ENCODE data around the gene ADGB.

ADGB gene

DNA sequence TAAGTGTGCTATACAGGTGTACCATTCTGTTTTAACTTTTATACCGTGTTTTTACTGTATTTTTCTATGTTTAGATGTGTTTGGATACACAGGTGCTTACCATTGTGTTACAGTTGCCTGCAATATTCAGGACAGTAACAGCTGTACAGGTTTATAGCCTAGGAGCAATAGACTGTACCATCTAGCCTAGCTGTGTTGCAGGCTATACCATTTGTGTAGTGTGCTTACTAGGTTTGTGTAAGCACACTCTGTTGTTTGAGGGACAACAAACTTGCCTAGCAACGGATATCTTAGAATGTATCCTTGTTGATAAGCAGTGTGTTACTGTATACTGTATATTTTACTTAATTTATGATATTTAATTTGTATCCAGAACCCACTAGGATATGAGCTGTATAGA, 35.2 kb downstream of the ADGB start:
- DNase-seq (ENCODE audit: low read depth) = no peak

DNA sequence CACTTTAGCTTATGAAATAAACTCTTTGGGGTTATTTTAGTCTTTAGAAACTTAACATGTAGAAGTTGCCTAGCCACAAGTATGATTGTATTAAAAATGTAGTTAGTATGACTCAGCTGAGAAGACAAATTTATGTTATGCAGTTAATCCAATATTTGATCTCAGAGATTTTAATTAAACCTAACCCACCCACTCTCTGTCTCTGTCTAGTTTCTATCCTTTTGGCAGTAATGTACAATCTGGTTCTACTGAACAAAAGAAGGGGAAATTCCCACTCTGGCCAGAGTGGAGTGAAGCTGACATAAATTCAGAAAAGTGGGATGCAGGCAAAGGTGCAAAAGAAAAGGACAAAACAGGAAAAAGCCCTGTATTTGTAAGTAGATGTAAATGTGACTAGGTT, 36.4 kb downstream of the ADGB start:
- DNase-seq (ENCODE audit: low read depth) = no peak

DNA sequence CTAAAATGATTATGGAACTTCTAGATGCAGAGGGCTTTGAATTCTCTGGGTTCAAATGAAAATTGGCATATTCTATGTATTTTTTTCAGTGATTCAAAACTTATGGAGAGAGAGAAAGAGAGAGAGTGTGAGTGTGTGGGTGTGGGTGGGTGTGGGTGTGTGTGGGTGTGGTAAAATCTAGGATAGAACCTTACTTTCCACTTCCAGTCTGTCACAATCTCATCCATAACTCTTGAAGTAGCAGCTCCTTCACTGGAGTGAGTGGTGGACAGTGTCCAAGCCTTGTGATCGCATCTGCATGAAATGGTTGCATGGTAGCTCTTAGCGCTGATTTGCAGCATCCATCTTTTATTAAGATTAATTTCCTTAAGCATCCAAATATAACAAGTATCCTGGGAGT, 37.7 kb downstream of the ADGB start:
- no peak for DNase-seq (ENCODE audit: low read depth)

- DNase-seq (ENCODE audit: low read depth) = no peak
Measured at GRCh38 chr6:146642921-146643320, 44.1 kb downstream of the ADGB start.

GRCh38 chr6:146650799-146651481, 52.2 kb downstream of the ADGB start:
- DNase-seq (ENCODE audit: low read depth) = no peak

- no peak for DNase-seq (ENCODE audit: low read depth)
Measured at GRCh38 chr6:146651482-146651863, 52.7 kb downstream of the ADGB start.

GRCh38 chr6:146657432-146657831, 58.7 kb downstream of the ADGB start:
- no peak for DNase-seq (ENCODE audit: low read depth)

- DNase-seq (ENCODE audit: low read depth) = no peak
Measured at GRCh38 chr6:146664871-146665360, 66.1 kb downstream of the ADGB start.

DNA sequence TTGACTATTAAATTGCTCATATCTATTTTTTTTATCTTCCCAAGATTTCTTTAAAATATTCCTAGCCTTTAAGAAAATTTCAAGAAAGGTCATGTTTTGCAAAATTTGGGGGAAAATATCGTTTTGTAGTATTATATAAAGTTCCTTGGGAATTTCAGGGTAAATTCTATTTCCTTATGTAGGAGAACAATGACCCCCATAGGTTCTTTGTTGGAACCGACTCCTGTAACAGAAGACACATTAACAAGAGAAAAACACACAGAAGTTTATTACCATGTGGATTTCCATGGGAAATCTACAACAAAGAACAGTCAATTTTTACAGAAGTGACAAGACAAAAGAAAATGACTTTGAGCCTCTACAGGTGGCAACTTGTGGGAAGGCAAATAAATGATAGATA, 68.1 kb downstream of the ADGB start:
- no peak for DNase-seq (ENCODE audit: low read depth)

DNA sequence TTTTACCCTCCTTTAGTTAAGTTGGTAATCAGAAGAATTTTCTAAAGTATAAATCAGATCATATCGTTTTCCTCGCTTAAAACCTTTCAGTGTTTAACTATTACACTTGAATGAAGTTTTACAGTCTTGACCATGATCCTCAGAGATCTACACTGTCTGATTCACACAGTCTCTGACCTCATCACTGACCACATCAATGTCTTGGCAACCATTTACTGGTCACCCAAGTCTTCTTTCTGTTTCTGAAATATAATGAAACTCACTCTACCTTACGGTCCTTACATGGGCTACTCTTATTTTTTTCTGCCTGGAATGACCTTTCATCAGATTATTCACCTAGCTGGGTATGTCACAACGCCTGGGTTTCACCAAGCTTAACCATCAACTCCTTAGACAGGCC, 71.4 kb downstream of the ADGB start:
- no peak for DNase-seq (ENCODE audit: low read depth)

GRCh38 chr6:146673069-146673468, 74.3 kb downstream of the ADGB start:
- no peak for DNase-seq (ENCODE audit: low read depth)

- no peak for DNase-seq (ENCODE audit: low read depth)
Measured at GRCh38 chr6:146679386-146679785, 80.6 kb downstream of the ADGB start.

DNA sequence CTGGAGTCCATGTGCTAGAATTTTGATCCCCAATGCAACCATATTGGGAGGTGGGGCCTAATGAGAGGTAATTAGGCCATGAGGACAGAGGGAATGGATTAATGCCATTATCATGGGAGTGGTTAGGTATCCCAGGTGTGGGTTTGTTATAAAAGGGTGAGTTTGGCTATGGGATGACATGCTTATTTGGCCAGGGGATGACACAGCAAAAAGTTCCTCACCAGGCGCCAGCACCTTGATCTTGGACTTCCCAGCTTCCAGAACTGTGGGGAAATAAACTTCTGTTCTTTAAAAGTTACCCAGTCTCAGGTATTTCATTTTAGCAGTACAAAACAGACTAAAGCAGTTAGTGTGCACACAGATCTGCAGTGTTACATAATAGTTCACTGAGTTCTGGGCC, 84.1 kb downstream of the ADGB start:
- no peak for DNase-seq (ENCODE audit: low read depth)

- DNase-seq (ENCODE audit: low read depth) = no peak
Measured at GRCh38 chr6:146689806-146690205, 91.0 kb downstream of the ADGB start.

DNA sequence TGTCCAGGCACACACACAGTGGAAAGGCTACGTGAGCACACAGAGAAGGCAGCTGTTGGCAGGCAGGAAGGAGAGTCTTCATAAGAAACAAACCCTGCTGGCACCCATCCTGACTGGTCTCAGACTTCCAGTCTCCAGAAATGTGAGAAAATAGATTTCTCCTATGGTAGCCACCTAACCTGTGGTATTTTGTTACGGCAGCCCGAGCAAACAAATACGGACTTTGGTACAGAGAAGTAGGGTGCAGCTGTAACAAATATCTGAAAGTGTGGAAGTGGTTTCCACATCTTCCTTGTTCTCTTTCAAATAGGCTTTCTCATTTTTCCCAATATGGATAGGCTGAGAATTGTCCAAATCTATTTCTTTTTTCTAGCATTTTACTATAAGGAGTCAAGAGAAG, 94.6 kb downstream of the ADGB start:
- DNase-seq (ENCODE audit: low read depth) = no peak

- no peak for DNase-seq (ENCODE audit: low read depth)
Measured at GRCh38 chr6:146697921-146698320, 99.1 kb downstream of the ADGB start.

GRCh38 chr6:146700078-146700686, 101.4 kb downstream of the ADGB start:
- DNase-seq (ENCODE audit: low read depth) = peak; percentile 8

DNA sequence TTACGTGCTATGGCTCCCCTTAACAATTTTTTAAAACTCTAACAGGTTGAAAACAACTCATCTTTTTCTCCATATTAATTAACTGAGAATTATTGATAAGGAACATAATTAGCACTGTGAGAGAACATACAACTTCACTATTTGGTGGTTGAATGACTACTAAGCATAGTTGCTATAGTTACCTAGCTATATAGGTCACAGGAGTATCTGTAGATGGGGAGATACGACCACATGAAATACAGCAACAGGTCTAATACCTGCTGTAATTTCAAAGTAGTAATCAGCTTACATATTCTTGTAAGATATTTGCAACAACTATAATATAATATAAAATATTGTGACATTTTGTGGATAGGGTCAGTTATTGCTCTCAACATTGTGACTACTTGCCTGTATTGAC, 102.9 kb downstream of the ADGB start:
- DNase-seq (ENCODE audit: low read depth) = no peak

DNA sequence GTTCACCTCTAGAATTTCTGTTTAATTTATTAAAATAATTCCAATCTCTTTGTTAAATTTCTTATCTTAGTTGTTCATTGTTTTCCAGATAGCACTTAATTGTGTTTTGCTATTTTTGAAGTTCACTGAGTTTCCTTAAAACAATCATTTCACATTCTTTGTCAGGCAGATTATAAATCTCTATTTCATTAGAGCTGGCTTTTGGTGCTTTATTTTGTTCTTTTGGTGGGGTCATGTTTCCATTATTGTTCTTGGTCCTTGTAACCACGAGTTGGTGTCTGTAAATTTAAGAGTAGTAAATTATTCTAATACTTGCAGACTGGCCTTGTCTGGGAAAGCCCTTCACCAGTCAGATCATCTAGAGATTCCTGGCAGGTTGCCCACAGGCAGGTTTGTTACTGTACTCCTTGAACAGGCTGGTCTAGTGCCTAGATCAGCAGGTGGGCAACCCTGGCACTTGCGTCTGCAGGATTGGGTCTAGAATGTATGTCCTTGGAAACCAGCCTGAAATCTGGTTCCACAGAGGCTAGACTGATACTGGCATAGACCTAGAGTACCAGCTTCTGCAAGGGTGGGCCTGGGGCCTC, 110.4 kb downstream of the ADGB start:
- DNase-seq (ENCODE audit: low read depth) = no peak

DNA sequence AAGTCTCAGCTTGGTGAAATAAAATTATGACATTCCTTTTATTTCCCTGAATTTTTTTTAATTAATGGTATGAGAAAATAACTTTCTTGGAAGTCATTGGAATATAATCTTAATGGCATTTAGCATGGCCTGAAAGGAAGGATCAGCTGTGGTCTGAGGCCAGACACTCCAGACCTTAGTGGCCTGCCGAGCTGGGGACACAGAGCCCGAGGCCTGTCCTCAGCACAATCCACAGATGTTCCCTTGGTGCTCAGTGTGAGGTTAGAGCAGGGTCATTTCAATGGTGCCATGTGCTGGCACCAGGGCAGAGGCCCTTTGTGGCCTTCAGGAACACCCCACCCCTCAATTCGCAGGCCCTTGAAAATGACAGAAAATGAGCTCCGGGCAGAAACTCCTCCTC, 120.6 kb downstream of the ADGB start:
- no peak for DNase-seq (ENCODE audit: low read depth)

DNA sequence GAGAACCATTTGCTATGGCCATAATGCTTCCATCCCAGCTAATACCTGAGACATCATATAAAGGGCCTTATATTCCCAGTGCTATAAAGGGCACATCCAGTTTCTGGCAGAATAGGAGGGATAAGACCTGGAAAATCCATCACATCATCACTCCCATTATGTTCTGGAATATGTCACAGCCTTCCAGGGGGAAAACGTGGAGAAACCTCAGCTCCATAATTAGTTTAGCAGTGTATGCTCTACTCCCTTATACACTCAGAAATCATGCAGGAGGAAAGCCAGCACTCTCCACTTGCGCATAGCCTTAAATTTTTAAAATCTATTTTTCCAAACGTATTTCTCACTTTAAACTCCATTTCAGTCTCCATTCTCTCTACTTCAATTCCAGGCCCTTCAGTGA, 140.9 kb downstream of the ADGB start:
- no peak for DNase-seq (ENCODE audit: low read depth)

GRCh38 chr6:146741609-146742008, 142.8 kb downstream of the ADGB start:
- DNase-seq (ENCODE audit: low read depth) = no peak

DNA sequence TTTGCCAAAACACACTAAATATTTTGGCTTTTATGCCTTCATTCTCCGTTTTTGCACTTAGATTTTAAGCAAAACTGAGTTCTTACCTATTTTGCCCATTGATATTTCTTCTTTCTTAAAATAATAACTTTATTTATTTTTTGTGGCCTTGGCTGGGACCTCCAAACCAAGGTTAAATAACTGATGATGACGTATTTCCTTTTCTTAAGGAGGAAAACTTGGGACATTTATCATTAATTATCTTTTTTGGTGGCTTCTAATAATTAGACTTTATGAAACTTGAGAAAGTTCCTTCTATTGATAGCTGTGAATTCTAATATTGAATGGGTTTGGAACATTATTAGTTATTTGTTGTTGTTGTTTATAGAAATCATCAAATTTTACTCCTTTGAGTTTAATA, 154.5 kb downstream of the ADGB start:
- DNase-seq (ENCODE audit: low read depth) = no peak

DNA sequence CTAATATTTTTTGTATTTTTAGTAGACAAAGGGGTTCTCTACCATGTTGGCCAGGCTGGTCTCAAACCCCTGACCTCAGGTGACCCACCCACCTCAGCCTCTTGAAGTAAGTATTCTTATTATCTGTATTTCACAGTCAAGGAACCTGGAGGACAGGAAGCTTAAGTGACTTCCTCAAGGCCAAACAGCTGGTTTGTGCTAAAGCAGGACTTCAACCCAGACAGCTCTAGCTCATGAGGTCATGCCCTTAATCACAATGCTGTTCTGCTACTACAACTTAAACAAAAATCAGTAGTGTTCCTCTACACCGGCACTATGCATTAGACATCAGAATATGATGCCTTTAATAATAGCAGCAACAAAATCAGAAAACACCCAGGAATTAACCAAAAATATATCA, 168.9 kb downstream of the ADGB start:
- no peak for DNase-seq (ENCODE audit: low read depth)
